Lower leg skin (tissue), 4 donors: Measurements from ENCODE around the gene CD109. TPM values are rescaled to one million over a fixed set of nuclear protein-coding genes. Genes with fewer than 3 reads are reported as not detected.
"Not testable (repeated sequence)": the region's sequence is repeated elsewhere in the genome, so short reads cannot be mapped to it uniquely, and the experiment has no call there.

Experiments
- DNase-seq, 2 donors: peaks; one replicate each; pipeline ENCODE4 v3.0.0-alpha.2; 2019; ENCODE audit warnings: low spot score in 2 of 2
- H3K4me3 ChIP-seq: fragments of 200-600 bp; sonication (generic); 2 replicates; pipeline ENCODE4 v1.5.1; 2017; ENCODE audit warnings: mild to moderate bottlenecking, low read depth; ENCODE audit not compliant: poor library complexity, severe bottlenecking
- CTCF ChIP-seq, 3 donors: fragments of 450-650 bp; IDR thresholded peaks; one replicate each; pipeline ENCODE4 v1.5.1; 2016; ENCODE audit warnings: antibody characterized with exemption in 3 of 3, mild to moderate bottlenecking in 3 of 3, moderate library complexity in 2 of 3
- POLR2A ChIP-seq, 2 donors: fragments of 450-650 bp; IDR thresholded peaks; one replicate each; pipeline ENCODE4 v1.6.1; 2016 to 2017; ENCODE audit warnings: antibody characterized with exemption in 2 of 2, mild to moderate bottlenecking in 1 of 2, moderate library complexity in 1 of 2
- WGBS, 2 donors: methylation state at CpG; one replicate each; pipeline ENCODE4 v1.1.5; 2018; 5-methylcytosine and 5-hydroxymethylcytosine counted together
- intact Hi-C: fragments of 100-400 bp; cut with DNase I; formaldehyde crosslinking; loops from one replicate; pipeline ENCODE4 v1.15.0; 2023; ENCODE audit warnings: low total_unique reads
- total RNA-seq, 4 donors: library from RNA; depleted of rRNA; stranded (reverse); fragments of >200 nt; gene quantifications; one replicate each; pipeline ENCODE4 v1.1.0, GENCODE V29; 2016

Gene CD109
- total RNA-seq, 4 donors from 2014 or later: 26.1 to 51.7 (median 33.3) TPM

DNA sequence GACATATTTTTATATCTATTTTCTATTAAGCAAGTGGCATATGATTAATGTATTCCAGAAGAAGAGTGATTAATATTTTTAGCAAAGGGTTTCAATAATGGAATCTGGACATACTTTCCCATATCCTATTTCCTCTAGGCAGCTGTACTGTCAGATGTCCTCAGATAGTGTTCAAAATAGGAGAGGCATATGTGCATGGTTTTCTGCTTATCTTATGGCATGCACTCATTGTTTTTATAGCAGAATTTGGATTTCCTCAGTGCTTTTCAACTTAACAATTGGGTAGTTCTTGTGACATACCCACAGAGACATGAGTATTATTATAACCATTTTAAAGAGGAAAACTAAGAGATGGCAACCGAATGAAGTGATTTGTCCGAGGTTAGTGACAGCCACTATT is 29.6 kb upstream of the CD109 start:
- no peak for DNase-seq
- no peak for TF ChIP-seq CTCF (IDR thresholded peaks at IDR 0.05)
- no peak for TF ChIP-seq POLR2A (IDR thresholded peaks at IDR 0.05)
- WGBS, 2 donors: 62 to 64% methylated on average over 2 of the region's 2 CpGs
- intact Hi-C loops: no loop called here
- no peak overlapping the region for H3K4me3 ChIP-seq

DNA sequence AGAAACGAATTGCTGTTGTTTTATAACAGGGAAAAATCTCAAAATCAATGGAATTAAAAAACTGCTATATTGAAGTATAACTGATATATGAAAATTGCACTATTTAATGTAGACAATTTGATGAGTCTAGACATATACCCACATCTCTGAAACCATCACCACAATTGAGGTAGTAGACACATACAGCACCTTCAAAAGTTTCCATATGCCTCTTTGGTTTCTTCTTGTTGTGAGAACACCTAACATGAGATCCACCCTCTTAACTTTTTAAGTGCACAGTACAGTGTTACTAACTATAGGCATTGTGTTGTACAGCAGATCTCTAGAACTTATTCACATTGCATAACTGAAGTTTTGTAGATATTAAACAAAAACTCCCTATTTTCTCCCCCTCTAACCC is 28.2 kb upstream of the CD109 start:
- WGBS, 2 donors: 74 to 84% methylated on average over 1 of the region's 1 CpG
- no peak overlapping the region for H3K4me3 ChIP-seq
- intact Hi-C loops: no loop called here

GRCh38 chr6:73669005-73669404 is 27.0 kb upstream of the CD109 start:
- TF ChIP-seq POLR2A (IDR thresholded peaks at IDR 0.05) (no peak), CTCF (IDR thresholded peaks at IDR 0.05) (no peak)
- DNase-seq: no peak
- intact Hi-C loops: no loop called here
- no peak overlapping the region for H3K4me3 ChIP-seq
- whole genome bisulfite sequencing, 2 donors: 81 to 88% methylated on average over 1 of the region's 1 CpG

More for the DNA sequence above, 28.2 kb upstream of the CD109 start:
- TF ChIP-seq POLR2A (IDR thresholded peaks at IDR 0.05): no peak
- DNase-seq: no peak

DNA sequence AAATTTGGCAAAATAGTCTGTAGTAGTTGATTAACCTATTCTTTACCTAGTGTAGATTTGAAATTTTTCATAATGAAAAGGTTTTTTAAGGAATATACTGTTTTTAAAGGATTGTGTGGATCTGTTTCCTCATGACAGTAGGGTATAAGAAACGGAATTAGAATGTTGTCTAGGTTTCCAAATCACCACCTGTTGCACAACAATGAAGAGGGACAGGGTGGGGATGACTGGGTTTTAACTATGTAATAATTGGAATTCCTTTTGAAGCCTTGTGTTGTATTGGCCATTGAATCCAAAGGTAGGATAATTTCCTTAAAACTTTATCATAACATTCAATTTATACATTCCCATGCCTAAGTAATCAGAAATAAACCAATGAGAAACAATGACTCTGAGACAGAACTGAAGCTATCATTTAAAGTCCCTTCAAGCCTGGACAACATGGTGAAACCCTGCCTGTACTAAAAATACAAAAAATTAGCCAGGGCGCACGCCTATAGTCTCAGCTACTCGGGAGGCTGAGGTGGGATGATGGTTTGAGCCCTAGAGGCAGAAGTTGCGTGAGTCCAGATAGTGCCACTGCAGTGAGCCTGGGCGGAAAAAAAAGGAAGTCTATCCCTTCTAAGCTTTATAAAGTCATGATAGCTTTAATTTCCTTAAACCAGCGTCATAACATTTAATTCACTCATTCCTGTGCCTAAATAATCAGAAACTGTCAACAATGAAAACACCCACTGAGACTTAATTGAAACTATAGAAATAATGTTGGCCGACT is 23.9 kb upstream of the CD109 start:
- intact Hi-C loops: no loop called here
- no peak overlapping the region for H3K4me3 ChIP-seq
- DNase-seq: no peak
- 83 to 90% methylated on average over 8 of the region's 8 CpGs for WGBS, 2 donors
- TF ChIP-seq CTCF (IDR thresholded peaks at IDR 0.05) (no peak), POLR2A (IDR thresholded peaks at IDR 0.05) (no peak)

DNA sequence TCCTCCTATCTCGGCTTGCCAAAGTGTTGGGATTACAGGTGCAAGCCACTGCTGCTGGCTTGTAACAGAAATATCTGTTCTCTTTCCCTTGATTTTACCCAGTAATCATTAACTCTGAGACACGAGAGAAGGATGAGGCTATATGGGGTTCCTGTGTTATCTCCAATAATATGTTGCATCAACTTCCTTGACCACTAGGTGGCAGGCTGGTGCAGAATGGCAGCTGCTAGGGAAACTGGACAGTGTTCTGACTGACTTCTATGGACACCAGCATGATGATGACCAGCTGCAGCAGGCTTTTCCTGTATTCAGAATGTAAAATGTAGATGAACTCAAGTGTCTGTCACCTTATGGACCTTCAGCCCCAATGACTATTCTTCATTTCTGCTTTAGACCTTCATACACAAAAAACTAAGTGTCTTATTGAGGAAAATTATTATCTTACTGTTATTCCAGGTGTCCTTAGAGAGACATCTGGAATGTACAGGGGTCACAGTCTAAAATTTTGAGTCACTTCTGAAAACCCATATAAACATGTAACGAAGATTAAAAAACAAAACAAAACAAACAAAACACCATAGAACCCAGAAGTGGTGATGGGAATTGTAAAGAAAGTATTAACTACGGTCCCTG is 20.4 kb upstream of the CD109 start:
- TF ChIP-seq CTCF (IDR thresholded peaks at IDR 0.05) (peak in 2 of 3 donors; percentile 17 to 73), POLR2A (IDR thresholded peaks at IDR 0.05) (no peak)
- no peak overlapping the region for H3K4me3 ChIP-seq
- 50 to 54% methylated on average over 4 of the region's 4 CpGs for WGBS, 2 donors
- peak; percentile 85 to 93 for DNase-seq
- intact Hi-C loops: loop anchor here (5.0 kb wide), 1 partner anchor 57 kb away; no protein-coding TSS in a partner anchor

DNA sequence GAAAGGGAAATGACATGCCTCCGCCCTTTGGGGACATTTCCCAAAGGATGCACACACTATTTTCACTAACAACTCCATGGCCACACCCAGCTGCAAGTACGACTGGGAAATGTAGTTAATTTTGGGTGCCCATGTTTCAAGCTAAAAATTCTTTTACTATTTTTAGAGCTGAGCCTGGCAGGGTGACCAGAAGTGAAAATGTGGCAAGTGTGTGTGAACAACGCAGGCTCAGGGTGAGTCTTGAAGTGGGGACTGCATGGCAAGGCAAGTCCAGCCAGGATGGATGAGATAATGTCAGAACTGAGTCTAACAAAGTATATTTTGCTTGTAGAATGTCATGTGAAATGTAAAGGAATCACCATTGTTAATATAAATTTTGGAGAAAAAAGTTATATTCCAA is 17.0 kb upstream of the CD109 start:
- H3K4me3 ChIP-seq: no peak overlapping the region
- no peak for DNase-seq
- TF ChIP-seq POLR2A (IDR thresholded peaks at IDR 0.05) (no peak), CTCF (IDR thresholded peaks at IDR 0.05) (no peak)
- WGBS, 2 donors: 35 to 59% methylated on average over 3 of the region's 3 CpGs
- intact Hi-C loops: loop anchor here (5.0 kb wide), 1 partner anchor 53 kb away; no protein-coding TSS in a partner anchor

DNA sequence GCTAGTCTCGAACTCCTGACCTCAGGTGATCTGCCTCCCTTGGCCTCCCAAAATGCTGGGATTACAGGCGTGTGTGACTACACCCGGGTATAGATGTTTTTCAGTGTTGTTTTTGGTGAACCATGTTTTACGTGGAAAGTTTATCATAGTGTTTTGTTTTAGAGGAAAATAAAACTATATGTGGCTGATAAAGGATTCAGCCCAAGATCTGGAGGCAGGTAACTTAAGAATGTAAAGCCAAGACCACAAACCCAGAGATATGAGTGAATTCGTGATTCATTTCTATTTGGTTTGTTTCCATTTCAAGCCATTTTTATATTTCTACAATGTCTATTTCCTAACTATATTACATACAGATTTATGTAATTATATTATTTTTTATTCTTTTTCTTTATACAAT is 16.2 kb upstream of the CD109 start:
- DNase-seq, H3K4me3 ChIP-seq: not testable (repeated sequence)
- intact Hi-C loops: loop anchor here (5.0 kb wide), 1 partner anchor 52 kb away; no protein-coding TSS in a partner anchor
- WGBS, 2 donors: 62 to 75% methylated on average over 5 of the region's 5 CpGs
